GM19328 (cell line): Measurements from ENCODE around the gene TMC3.

Experiments used
- ATAC-seq: cut with Tn5 transposase; IDR thresholded peaks from one replicate; pipeline ENCODE4 v1.9.1; 2021; ENCODE audit warnings: mild to moderate bottlenecking, moderate library complexity; ENCODE audit not compliant: unreplicated experiment

Gene TMC3

GRCh38 chr15:81385721-81386076 lies 11.7 kb upstream of the TMC3 start:
- no peak for ATAC-seq

- ATAC-seq: no peak
These were observed 11.1 kb upstream of the TMC3 start for GRCh38 chr15:81384891-81385720.

DNA sequence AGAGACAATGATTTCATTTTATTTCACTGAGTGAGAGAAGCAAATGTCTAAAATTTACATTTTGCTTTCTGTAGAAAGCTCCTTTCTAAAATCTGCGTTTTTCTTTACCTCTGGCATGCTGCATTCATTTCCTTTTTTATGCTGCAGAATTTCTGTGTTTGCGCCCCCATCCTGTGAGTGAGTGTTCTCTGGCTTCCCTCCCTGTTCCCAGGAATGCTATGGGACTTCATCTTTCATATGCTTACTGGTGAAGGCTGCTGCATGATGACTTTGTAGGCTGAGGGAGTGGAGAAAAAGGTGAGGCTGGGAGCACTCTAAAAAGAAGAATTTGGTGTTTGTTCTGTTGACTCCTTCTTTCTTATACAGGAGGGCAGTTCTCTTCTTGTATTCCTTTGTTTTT lies 7.7 kb upstream of the TMC3 start:
- no peak for ATAC-seq

DNA sequence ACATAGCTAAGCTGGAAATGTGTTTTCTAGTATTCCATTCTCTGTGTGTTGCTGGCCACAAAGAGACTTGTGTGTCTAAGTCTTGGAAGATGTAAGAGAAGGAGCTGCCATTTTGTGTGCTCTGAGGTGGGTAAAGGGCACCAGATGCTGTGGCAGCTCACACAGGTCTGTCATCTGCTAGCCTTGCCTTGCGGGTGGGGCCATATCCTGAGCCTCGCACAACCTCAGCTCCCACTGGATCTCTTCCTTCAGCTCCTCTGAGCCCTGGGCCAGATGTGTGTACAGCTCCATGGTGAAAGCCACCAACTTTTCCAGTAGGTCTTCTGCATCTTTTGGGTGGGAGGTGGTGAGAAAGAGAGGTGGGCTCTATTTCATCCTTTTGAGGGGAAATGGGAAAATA lies 6.7 kb upstream of the TMC3 start:
- no peak for ATAC-seq

GRCh38 chr15:81380203-81380602 lies 6.2 kb upstream of the TMC3 start:
- no peak for ATAC-seq

DNA sequence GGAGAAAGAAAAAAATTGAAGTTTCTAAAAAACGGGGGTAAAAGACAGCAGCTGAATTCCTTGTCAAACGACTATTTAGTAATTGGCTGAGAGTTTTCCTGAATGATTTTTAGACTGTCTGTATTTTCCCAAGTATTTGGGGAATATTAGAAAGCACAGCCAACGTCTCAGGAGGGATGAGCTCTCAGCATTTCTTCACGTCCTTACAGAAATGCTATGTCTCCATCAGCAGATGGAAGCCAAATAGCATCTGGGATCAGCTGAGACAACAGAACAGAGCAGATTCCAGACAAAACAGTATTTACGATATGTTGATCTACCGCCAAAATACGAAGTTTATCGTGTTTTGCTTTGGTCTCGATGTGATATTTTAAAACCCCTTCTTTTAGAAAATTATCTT lies 5.3 kb upstream of the TMC3 start:
- ATAC-seq: no peak

DNA sequence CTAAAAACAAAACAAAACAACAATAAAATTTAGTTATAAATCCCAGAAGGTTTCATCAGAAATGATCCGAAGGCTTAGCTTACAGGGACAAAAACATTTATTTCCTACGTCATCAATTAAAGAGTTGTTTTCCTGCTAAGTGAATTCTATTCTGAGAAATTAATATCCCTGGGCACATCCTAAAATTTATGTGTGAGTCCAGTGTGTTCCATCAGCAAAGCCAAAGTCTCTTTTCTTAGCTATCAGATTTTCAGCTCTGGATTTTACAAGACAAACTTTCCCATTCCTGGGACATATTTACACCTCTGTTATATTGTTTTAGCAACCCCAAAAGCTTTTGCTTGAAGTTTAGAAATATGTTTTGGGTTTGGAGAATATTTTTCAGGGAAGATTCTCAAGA lies 4.4 kb upstream of the TMC3 start:
- no peak for ATAC-seq

DNA sequence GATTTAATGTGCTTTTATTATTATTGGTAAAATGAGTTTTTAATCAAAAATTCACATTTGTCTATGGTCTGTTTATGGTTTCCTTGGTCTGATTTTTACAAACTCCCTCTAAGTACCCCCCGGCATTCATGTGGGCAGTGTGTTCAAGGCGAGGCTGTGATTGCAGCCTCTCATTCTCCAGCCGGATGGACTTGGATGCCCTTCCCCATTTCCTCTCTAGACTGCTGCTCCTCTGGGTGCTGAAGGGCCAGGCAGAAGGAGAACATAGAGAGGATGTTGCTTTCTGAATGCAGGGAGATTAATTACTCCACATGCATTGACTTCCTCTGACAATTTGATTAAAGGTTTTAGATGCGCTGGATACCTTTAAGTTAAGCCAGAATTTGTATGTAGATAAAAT lies 3.9 kb upstream of the TMC3 start:
- ATAC-seq: no peak

GRCh38 chr15:81376231-81376630 lies 2.2 kb upstream of the TMC3 start:
- no peak for ATAC-seq

DNA sequence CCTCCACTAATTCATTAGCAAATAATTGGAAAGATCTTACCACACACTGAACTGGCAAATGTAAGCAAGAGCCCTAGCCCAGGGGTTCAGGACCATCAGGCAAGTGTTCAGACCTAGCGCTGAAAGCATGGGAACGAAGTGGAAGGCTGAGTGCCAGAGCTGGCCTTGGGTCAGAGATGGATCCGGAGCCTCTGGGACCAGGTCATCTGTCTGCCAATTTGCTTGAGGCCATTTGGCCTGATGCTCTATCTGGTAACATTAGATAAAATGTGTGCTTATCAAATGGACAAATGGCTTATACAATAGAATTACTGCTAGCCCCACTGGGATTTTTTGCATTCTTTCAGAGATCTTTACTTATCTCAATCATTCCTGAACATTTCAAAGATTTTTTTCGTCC lies 1.4 kb upstream of the TMC3 start:
- ATAC-seq: no peak

DNA sequence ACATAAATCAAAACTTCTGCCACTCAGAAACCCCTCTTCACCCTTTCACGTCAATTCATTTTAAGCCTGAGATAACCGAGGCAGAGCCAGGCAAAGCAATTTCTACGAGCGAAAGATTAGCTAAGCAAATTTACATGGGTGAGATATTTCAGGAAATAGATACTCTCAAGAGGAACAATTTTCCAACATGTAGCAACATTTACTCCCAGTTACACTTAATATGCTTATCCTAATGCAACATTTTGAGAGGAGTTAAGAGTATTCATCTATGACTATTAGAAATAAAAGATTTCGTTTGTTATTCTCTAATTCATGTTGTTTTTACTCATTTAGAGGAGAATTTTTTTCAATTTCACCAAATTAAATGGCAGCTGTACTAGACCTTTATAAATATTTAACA lies 837 bp downstream of the TMC3 start:
- no peak for ATAC-seq

GRCh38 chr15:81372575-81372974 lies 1.4 kb downstream of the TMC3 start:
- ATAC-seq: no peak

DNA sequence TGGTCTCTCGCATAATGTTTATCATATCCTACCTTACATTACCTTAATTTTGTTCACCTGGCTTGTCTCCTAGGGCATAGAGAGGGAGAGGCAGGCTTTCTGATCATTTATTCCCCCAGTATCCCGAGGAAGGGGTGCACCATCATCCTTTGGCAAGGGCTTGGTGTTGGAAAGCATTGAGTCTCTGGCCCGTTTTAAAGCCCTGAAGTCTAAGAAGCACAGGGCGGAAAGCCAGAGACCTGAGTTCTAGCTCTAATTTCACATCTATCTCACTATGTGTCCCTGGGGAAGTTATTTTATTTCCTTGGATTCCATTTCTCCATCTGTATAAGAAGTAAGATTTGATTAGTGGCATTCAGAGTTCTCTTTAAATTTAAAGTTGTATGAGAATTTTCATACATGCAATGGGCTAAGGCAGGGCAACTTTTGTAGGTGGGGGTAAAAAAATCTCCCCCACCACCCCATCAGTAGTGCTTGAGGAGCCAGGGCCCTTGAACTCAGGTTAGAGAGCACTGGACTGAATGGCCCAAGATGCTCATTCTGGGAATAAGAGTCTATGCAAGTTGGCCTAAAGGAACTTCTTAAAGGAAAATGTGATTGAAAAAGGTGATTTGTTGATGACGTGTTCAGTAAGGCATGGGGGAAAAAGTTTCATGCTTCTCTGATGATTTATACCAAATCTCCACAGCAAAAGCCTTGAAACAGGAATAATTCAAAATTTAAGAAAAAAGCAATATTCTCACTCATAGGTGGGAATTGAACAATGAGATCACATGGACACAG lies 10.1 kb downstream of the TMC3 start:
- ATAC-seq: no peak

- ATAC-seq: no peak
These were observed 10.7 kb downstream of the TMC3 start for GRCh38 chr15:81363276-81363675.

DNA sequence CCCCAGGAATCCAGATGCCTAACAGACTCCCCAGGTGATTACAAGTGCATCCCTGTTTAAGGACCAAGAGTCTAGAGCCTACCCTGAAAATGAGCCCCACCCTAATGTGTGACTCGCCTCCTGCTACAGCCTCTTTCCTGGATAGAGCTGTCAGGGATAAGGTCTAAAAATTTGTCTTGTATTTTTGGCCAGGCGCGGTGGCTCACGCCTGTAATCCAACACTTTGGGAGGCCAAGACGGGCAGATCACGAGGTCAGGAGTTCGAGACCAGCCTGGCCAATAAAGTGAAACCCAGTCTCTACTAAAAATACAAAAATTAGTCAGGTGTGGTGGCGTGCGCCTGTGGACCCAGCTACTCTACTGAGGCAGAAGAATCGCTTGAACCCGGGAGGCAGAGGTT lies 11.2 kb downstream of the TMC3 start:
- ATAC-seq: no peak

DNA sequence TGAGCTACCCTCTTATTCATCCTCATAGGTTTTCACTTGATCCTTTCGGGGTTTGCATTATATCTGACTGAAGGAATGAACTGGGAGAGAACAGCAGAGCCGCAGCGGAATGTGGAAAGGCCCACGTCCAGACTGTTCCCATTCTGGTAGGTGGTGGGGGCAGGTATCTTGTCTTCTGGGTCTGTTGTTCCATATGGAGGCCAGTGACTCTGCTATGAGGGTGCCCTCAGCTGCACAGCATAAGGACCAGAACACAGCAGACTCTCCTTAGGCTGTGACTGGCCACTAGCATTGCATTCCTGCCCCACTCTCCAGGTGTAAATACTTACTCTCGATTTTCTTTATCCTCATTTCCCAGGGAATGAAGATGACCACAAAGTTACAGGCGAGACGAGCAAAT lies 12.1 kb downstream of the TMC3 start:
- ATAC-seq: no peak

DNA sequence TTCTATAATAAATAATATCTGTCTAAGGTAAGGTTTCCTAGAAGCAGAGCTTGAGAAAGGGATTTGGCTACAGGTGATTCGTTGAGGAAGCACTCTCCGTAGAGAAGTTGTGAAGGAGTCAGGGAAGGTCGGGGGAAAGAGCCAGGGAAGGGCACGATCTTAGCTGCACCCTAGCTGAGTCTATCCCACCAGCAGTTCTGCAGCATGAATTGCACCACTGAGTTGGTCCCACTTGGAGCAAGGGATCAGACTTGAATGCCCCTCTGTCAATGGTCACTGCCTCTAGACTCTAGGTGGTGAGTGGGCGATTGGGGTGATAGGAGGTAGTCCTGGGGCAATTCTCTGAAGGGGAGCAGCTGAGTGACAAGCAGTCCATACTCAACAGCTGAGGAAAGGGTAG lies 13.5 kb downstream of the TMC3 start:
- ATAC-seq: no peak

DNA sequence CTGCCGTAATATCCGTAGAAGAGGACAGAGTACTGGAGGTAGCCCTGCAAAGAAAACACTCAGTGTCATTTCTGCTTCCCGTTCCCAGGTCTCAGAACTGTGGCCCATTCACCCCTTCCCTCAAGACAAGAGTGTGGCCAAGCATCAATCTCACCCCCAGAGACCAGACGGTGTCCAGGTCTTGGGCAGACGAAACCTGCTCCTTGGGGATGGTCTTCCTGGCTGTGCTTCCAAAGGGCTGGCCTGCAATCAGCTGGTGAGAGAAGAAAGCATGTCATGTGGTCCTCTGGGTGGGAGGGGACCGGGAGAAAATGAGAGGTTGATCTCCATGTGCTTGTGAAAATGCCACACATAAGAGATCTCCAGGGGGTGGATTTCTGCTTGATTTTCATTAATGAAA lies 15.8 kb downstream of the TMC3 start:
- ATAC-seq: no peak

DNA sequence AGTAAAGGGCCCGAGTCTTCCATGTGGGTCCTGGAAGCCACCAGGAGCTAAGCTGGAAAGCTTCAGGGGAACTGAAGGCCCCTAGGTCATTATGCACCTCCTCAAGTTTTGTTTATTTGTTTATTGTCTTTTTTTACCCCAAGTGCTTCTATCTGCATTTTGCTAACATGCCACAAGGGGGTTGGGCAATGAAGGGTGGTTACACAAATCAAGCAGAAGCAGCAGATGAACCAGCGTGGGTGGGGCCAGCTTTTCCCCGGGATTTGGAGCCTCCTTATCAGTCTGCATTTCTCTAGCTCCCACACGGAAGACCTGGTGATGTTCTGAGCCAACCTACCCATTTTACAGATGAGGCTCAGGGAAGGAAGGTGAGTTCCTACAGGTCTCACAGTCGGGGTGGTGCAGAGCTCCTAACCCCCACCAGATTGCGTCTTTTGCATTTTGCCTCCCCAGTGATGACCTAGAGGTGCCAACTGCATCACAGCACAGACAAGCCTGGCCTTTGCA lies 16.8 kb downstream of the TMC3 start:
- no peak for ATAC-seq

GRCh38 chr15:81356252-81356651 lies 17.8 kb downstream of the TMC3 start:
- no peak for ATAC-seq

- ATAC-seq: no peak
These were observed 22.4 kb downstream of the TMC3 start for GRCh38 chr15:81351651-81352050.

GRCh38 chr15:81349271-81349670 lies 24.7 kb downstream of the TMC3 start:
- ATAC-seq: no peak
